SK-N-SH (cell line): ENCODE results near the gene VPS18. TPM values are rescaled to one million over a fixed set of nuclear protein-coding genes. Genes with fewer than 3 reads are reported as not detected.

Experiments
- CTCF ChIA-PET: fragments of 300-600, 350-600 bp; formaldehyde crosslinking; extraction: SDS; loops from one replicate; lab custom pipeline; 2021; lab: Yijun Ruan, JAX
- POLR2A ChIA-PET: fragments of 350-600 bp; sonication (Branson Sonifier 250); formaldehyde crosslinking; extraction: SDS; loops from one replicate; lab custom pipeline; 2020; ENCODE audit warnings: antibody characterized with exemption, inconsistent platforms; lab: Yijun Ruan, JAX
- DNase-seq: peaks from one replicate; pipeline ENCODE4 v3.0.0; 2012
- H2AFZ ChIP-seq: fragments of 200-600 bp; sonication (generic); 2 replicates; pipeline ENCODE4 v1.8.1; 2016; ENCODE audit warnings: antibody characterized with exemption, mild to moderate bottlenecking, low read depth
- H3F3A ChIP-seq: fragments of 200-600 bp; sonication (generic); replicated peaks from 2 replicates; pipeline ENCODE3; 2016; ENCODE audit warnings: antibody characterized with exemption, mild to moderate bottlenecking; ENCODE audit not compliant: insufficient read depth
- H3K27ac ChIP-seq, 2 experiments: fragments of 200-500 bp in 1 of 2; fragments of 200-600 bp in 1 of 2; sonication (Bioruptor generic) in 1 of 2; sonication (generic), shearing (Covaris generic) in 1 of 2; 2 replicates each; pipeline versions ENCODE4 v1.5.1 to v1.6.1; 2014 to 2016; ENCODE audit warnings: low read depth in 2 of 2, inconsistent platforms in 1 of 2, low read length in 1 of 2, mild to moderate bottlenecking in 1 of 2, mixed read lengths in 1 of 2
- H3K27me3 ChIP-seq: fragments of 200-600 bp; sonication (generic), shearing (Covaris generic); 2 replicates; pipeline ENCODE4 v1.6.1; 2016; ENCODE audit warnings: mixed run types; ENCODE audit not compliant: insufficient read depth
- H3K36me3 ChIP-seq, 2 experiments: fragments of 200-500 bp in 1 of 2; fragments of 200-600 bp in 1 of 2; sonication (Bioruptor generic) in 1 of 2; sonication (generic) in 1 of 2; replicated peaks in 1 of 2; 2 replicates each; pipeline versions ENCODE3 to v1.5.1; 2014 to 2016; ENCODE audit warnings: low read length in 1 of 2, mild to moderate bottlenecking in 1 of 2; ENCODE audit not compliant: insufficient read depth in 2 of 2, control insufficient read depth in 1 of 2
- H3K4me1 ChIP-seq, 2 experiments: fragments of 200-500 bp in 1 of 2; fragments of 200-600 bp in 1 of 2; sonication (Bioruptor generic) in 1 of 2; sonication (generic), shearing (Covaris generic) in 1 of 2; 2 replicates each; pipeline versions ENCODE4 v1.5.1 to v1.6.1; 2014 to 2016; ENCODE audit warnings: low read depth in 1 of 2, low read length in 1 of 2, mixed run types in 1 of 2; ENCODE audit not compliant: insufficient read depth in 2 of 2, control insufficient read depth in 1 of 2
- H3K4me2 ChIP-seq: fragments of 200-600 bp; sonication (generic), shearing (Covaris generic); 2 replicates; pipeline ENCODE4 v1.6.1; 2017; ENCODE audit warnings: mixed run types
- H3K4me3 ChIP-seq, 2 experiments: fragments of 200-500 bp in 1 of 2; fragments of 200-600 bp in 1 of 2; sonication (Bioruptor generic) in 1 of 2; sonication (generic), shearing (Covaris generic) in 1 of 2; 2 replicates each; pipeline versions ENCODE4 v1.5.1 to v1.8.1; 2014 to 2016; ENCODE audit warnings: low read depth in 2 of 2, inconsistent platforms in 1 of 2, low read length in 1 of 2, mild to moderate bottlenecking in 1 of 2, mixed read lengths in 1 of 2, moderate library complexity in 1 of 2
- H3K79me2 ChIP-seq: fragments of 200-600 bp; sonication (generic); 2 replicates; pipeline ENCODE4 v1.8.1; 2017; ENCODE audit warnings: mild to moderate bottlenecking; ENCODE audit not compliant: insufficient read depth
- H3K9ac ChIP-seq: fragments of 200-600 bp; sonication (generic); 2 replicates; pipeline ENCODE4 v1.6.1; 2017; ENCODE audit warnings: mixed run types
- H3K9me2 ChIP-seq: fragments of 200-600 bp; sonication (generic); 2 replicates; pipeline ENCODE4 v1.6.1; 2017; ENCODE audit warnings: mixed run types
- H3K9me3 ChIP-seq: fragments of 200-600 bp; sonication (generic); 2 replicates; pipeline ENCODE4 v1.6.1; 2017; ENCODE audit warnings: mixed run types, mild to moderate bottlenecking, moderate library complexity
- H4K20me1 ChIP-seq: fragments of 200-600 bp; sonication (generic); 2 replicates; pipeline ENCODE4 v1.6.1; 2017; ENCODE audit warnings: mild to moderate bottlenecking, mixed run types; ENCODE audit not compliant: insufficient read depth
- CHD2 ChIP-seq: fragments of 150-350 bp; IDR thresholded peaks from 2 replicates; pipeline ENCODE4 v1.6.1; 2018; ENCODE audit warnings: low read length; ENCODE audit not compliant: partially characterized antibody
- CTCF ChIP-seq: fragments of 200-600 bp; sonication (generic); IDR thresholded peaks from 2 replicates; pipeline ENCODE4 v1.6.1; 2017; ENCODE audit warnings: antibody characterized with exemption, mild to moderate bottlenecking, moderate library complexity
- ELF1 ChIP-seq: IDR thresholded peaks from 2 replicates; pipeline ENCODE4 v1.4.0; 2012
- EZH2phosphoT487 ChIP-seq: fragments of 200-600 bp; sonication (generic); IDR thresholded peaks from 2 replicates; pipeline ENCODE4 v1.6.1; 2017; ENCODE audit warnings: low read depth, mixed run types, mild to moderate bottlenecking, antibody characterized with exemption, moderate library complexity, borderline replicate concordance
- FOXM1 ChIP-seq: IDR thresholded peaks from 2 replicates; pipeline ENCODE4 v1.4.0; 2012; ENCODE audit warnings: low read depth, mild to moderate bottlenecking
- GABPA ChIP-seq: IDR thresholded peaks from 2 replicates; pipeline ENCODE4 v1.4.0; 2012; ENCODE audit warnings: low read depth, mild to moderate bottlenecking
- JUND ChIP-seq: IDR thresholded peaks from 2 replicates; pipeline ENCODE4 v1.4.0; 2012
- MAX ChIP-seq: IDR thresholded peaks from 2 replicates; pipeline ENCODE4 v1.4.0; 2012; ENCODE audit warnings: low read depth
- MXI1 ChIP-seq: IDR thresholded peaks from 2 replicates; pipeline ENCODE4 v1.6.1; 2012; ENCODE audit warnings: mild to moderate bottlenecking, low read depth, low read length, improper control_type of control experiment
- NFIC ChIP-seq: IDR thresholded peaks from 2 replicates; pipeline ENCODE4 v1.4.0; 2012; ENCODE audit warnings: borderline replicate concordance
- NRF1 ChIP-seq: IDR thresholded peaks from 2 replicates; pipeline ENCODE4 v1.6.1; 2012; ENCODE audit warnings: low read depth, mild to moderate bottlenecking, low read length
- PBX3 ChIP-seq: IDR thresholded peaks from 2 replicates; pipeline ENCODE4; 2012
- RAD21 ChIP-seq: IDR thresholded peaks from 2 replicates; pipeline ENCODE4 v1.6.1; 2012; ENCODE audit warnings: mild to moderate bottlenecking, low read length
- RCOR1 ChIP-seq: fragments of 150-350 bp; IDR thresholded peaks from 2 replicates; pipeline ENCODE4 v1.6.1; 2017; ENCODE audit warnings: antibody characterized with exemption, low read length
- REST ChIP-seq: IDR thresholded peaks from 2 replicates; pipeline ENCODE4 v1.6.1; 2012; ENCODE audit warnings: mild to moderate bottlenecking, low read depth, low read length, moderate library complexity
- SIN3A ChIP-seq: IDR thresholded peaks from 2 replicates; pipeline ENCODE4 v1.6.1; 2012; ENCODE audit warnings: low read depth, mild to moderate bottlenecking, low read length, moderate library complexity, borderline replicate concordance
- SMC3 ChIP-seq: IDR thresholded peaks from 2 replicates; pipeline ENCODE4 v1.6.1; 2012; ENCODE audit warnings: low read depth, low read length, improper control_type of control experiment
- TAF1 ChIP-seq: IDR thresholded peaks from 2 replicates; pipeline ENCODE4 v1.6.1; 2012; ENCODE audit warnings: low read depth, mild to moderate bottlenecking, low read length, moderate library complexity, borderline replicate concordance
- USF1 ChIP-seq: IDR thresholded peaks from 2 replicates; pipeline ENCODE4 v1.4.0; 2012; ENCODE audit warnings: low read depth, borderline replicate concordance
- ZBTB33 ChIP-seq: IDR thresholded peaks from 2 replicates; pipeline ENCODE4 v1.4.0; 2012; ENCODE audit warnings: low read depth, borderline replicate concordance
- WGBS: methylation state at CpG from one replicate; pipeline ENCODE4 v1.1.6; 2017; ENCODE audit warnings: low lambda C conversion rate; 5-methylcytosine and 5-hydroxymethylcytosine counted together
- polyA plus RNA-seq, 3 experiments: library from polyadenylated mRNA; depleted of rRNA; stranded (reverse); fragments of >200 nt; gene quantifications; 2 replicates each; pipeline ENCODE4 v1.2.3, GENCODE V29; 2012

VPS18 gene
- polyA plus RNA-seq, 1 of the 3 experiments (the other 2 are of a cell fraction): 14.1 TPM

- H3K9ac ChIP-seq: no peak overlapping the region
- no peak overlapping the region for H3K4me2 ChIP-seq
- peaks cover 19 to 45% of the 10 kb centered on the region in 2 experiments for H3K36me3 ChIP-seq
- H3K79me2 ChIP-seq: peaks cover 37% of the 10 kb centered on the region
- no peaks in the 10 kb centered on the region for H3K27me3 ChIP-seq
- no peak overlapping the region for H3K27ac ChIP-seq
- peaks cover 21% of the 10 kb centered on the region for H3F3A ChIP-seq
- TF ChIP-seq GABPA (no peak), ELF1 (no peak), TAF1 (no peak), ZBTB33 (no peak), FOXM1 (no peak), CHD2 (no peak), CTCF (no peak), JUND (no peak), USF1 (no peak), SMC3 (no peak), REST (no peak), MXI1 (no peak), RAD21 (no peak), NFIC (no peak), SIN3A (no peak), EZH2phosphoT487 (no peak), RCOR1 (no peak), MAX (no peak), NRF1 (no peak), PBX3 (no peak)
- H3K9me3 ChIP-seq: no peaks in the 10 kb centered on the region
- 99% methylated on average over 22 of the region's 36 CpGs for WGBS
- peaks cover 0 to 8% of the 10 kb centered on the region in 2 experiments; a peak in 1 of 4 replicates for H3K4me1 ChIP-seq
- POLR2A ChIA-PET: no interaction called here
- CTCF ChIA-PET: interaction anchor here (0.7 to 23.8 kb wide), 5 partner anchors 8 to 285 kb away, joined by 3 to 675 read pairs (median 5); partner anchors contain the start of gene DLL4
- H3K4me3 ChIP-seq: no peak overlapping the region
- no peak overlapping the region for H2AFZ ChIP-seq
- H3K9me2 ChIP-seq: no peaks in the 10 kb centered on the region
- H4K20me1 ChIP-seq: peaks cover 26% of the 10 kb centered on the region
- no peak for DNase-seq
These were observed 6.2 kb downstream of the VPS18 start for GRCh38 chr15:40900256-40901052.
